Measurements from ENCODE around the gene MRPL19.

The MRPL19 gene

DNA sequence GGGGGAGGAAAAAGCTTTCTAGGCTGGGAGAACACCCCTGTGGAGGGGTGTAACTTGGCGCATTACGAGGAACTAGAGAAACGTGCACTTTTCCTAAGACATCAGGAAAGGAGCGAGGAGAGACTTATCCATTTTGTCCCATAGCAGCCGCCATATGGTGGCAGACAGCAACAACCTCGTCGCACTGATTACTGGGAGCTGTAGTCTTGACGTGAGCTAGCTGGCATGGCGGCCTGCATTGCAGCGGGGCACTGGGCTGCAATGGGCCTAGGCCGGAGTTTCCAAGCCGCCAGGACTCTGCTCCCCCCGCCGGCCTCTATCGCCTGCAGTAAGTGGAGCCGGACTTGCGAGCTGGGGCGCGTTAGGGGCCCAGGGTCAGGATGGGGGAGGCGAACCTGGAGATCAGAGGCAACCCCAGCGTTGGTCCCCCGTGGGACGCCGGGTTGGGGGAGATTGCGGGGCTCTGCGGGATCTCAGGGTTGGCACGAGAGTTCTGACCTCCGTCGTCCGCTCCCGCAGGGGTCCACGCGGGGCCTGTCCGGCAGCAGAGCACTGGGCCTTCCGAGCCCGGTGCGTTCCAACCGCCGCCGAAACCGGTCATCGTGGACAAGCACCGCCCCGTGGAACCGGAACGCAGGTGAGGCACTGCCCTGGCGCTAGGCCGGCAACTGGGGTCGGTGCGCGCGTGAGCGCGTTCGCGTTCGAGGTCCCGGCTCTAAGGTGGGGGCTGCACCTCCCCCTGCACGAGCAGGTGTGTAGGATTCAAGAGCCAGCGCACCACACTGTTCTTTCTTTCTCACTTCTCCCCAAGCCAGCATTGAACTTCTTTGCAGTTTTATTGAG is at the start of gene MRPL19:
MRPL19 (plus strand) TSS at position 201 of the 843 bp plus-strand sequence; CDS start at position 226, 25 bp downstream.
- peak; percentile 84 for DNase-seq

DNA sequence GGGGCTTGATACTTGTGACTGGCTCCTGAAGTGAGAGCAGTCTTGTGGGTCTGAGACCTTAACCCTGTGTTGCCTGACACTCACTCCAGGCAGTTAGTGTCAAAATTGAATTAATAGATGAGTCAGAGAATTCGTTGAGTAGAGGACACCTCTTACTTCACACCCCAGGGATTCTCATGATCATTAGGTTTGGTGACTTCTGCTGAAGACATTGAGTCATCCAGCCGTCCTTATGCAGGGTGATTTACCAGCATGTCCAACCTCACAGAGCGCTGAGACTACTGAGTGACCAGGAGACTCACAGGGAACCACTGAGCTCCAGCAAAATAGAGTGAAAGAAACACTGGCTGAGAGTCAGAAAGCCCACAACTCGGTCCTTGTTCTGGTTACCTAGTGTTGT is 49.8 kb upstream of the MRPL19 start:
- DNase-seq: no peak

DNA sequence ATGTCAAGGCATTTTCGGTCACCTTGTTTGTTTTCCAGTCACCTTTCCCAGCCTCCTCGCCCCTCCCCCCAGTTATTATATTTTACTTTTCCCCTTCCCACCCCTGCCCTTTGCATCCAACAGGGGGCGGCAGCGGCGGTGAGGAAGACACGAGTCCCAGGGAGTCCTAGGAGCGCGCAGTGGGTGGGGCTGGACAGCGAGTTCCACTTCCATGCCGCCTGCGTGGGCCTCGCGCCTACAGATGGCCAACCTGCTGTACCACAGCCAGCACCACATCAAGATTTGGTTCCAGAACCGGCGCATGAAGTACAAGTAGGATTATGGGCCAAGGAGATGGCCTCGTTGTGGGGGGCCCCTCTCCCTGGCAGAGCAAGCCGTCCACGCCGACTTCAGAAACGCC is 48.6 kb upstream of the MRPL19 start:
- no peak for DNase-seq

DNA sequence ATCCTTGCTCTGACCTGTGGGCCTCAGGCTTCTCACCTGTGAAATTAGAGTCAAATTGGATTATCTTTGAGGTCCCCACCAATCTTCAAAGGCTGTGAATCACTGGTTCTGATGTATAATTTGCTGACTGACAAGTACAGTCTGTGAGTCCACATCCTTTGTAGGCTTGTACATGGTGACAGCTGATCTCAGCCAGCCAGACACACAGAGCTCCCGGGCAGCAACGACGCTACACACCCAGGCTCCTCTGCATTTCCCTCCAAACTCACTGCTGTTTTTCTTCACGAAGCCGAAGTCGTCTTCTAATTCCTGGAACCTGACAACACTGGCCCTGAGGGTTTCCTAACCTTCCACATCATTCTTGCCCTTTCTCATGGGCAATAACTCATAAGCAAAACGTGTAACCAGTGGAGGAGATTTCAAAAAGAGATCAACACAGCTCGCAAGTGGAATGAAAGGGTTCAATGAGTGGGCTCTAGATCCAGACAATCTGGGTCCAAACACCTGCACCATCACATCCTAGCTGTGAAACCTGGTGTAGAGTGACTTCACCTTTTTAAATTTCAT is 47.9 kb upstream of the MRPL19 start:
- DNase-seq: no peak

DNA sequence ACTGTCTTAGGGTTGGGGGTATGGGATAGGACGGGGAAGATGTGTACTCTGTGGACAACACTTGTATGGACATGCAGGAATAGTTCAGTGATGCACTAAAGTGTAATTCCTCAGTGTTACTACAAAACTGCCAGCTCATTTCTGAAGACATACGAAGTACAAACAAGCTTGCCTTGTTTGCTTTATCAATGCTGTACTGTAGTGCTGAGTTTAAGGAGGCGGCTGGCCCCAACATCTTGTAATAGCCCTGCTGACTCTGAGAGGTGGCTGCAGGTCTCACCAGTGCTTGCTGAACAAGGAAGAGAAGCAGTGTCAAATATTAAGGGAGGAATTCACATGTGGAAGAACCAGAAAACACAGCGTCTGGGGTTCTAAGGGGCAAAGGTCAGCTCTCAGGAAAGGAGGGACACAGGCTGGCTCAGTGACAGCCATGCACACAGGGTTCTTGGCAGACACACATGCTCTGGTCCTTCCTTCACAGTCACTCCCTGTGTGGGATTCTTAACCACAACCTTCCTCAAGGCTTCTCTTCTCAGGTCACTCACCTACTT is 46.0 kb upstream of the MRPL19 start:
- DNase-seq: no peak

DNA sequence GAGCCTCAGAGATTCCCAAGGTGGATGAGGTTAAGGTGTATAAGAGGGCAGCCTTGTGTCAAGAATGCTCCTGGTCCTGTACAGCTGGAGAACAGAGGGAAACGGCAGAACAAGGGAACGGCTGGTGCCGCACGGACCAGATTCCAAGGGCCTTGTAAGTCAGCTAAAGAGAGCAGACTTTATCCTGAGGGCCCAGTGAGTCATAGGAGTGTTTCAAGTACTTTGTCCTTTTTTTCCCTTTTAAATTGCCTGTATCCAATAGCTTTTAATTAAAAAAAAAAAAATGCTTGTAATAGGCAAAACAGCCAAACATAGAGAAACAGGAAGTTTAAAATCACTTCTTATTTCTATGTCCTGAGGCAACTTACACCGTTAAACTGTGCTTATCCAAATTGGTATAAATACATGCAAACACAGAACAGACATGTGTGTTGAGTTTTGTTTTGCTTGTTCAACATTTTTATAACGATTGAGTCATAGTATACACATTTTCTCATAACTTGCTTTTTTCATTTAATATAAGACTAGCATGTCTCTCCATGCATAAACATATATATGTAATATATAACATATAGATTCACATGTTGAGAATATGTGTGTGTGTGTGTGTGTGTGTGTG is 43.8 kb upstream of the MRPL19 start:
- DNase-seq: no peak

DNA sequence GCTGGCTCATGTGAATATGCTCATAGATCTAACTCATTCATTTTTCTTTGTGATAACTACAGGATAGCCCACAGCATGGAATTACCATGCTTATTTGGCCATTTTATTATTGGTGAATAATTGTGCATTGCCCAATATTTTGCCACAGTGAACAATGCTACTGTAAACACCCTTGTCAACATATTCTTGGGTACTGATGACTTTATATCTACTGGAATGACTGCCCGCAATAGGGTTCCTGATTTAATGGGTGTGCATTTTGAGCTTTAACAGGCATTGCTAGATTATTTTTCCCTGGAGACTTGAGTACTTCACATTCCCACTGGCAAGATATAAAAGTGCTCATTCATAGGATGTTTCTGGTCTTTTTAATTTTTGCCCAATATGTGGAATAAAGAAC is 43.1 kb upstream of the MRPL19 start:
- no peak for DNase-seq

DNA sequence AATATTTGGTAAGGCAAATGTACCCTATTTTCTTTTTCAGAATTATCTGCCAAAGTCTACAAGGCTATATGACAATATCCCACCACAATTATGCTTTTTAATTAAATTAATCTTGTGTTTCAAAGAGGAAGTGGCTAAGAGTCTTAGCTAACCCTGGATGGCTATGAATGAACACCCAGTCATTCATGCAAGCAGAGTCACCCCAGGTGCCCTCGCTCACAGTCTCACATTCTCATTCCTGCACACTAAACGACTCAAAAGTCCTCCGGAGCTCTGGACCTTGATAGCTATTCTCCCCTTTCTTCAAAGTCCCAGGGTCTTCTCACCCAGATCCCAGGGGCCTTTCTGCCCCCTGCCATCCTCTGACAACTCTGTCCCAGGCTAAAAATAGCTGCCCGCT is 42.1 kb upstream of the MRPL19 start:
- DNase-seq: no peak

DNA sequence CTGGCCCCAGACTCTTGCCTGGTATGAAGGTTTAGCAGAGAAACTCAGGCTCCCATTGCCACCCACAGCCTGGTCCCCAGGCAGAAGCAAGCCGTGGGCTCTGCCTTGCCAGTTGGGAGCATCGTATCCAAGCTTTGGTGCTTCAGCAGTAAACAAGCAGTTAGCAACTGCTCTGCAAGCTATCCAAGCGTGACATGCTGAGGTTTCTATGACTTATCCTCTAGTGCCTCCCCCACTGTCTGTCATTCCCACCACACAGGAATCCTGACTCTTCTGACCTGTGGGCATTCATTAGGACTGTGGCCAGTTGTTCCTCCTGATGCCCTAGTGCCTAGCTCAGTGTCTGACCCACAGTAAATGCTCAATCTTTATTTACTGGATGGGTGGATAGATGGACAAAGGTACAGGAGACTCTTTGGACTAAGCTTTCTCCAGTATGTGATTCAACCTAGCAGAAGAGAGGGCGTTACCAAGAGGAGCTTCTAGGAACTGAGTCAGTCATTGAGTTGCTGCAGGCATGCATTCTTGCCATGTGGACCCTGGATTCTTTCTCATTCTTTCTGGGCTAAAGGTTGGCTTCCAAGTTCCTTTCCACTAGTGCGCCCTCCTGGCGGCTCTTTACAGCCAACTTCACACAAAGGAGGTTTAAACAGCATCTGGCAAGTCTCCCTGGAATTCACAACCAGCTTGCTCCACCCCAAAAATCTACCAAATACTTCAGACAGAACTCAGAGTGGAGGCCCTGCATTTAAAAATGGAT is 40.6 kb upstream of the MRPL19 start:
- DNase-seq: no peak

DNA sequence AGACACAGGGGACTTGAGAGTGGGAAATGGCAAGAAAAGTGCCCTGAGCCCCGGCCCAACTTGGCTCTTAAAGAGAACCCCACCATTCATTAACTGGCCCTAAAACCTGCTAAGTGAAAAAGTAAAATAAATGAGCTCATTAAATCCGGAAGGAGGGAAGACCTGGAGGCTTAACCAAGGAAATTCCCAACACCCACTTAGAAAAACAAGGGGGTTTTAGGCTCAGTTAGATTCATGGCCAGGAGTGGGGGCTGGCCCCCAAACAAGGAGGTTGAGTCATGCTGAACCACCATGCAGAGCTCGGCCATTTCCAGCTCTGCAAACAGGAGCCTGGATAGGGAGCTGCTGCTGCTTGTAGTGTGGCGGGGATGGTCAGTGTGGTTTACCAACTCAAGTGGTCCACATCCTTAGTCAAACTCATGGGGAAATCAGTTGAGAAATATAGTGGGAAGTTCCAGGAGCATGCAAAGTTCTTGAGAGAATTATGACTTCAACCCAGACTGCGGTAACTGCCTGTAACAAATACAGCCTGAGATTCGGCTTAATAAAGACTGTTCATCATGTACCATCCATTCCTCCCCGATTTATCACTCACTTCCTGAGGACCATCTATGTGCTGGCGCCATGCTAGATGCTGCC is 39.7 kb upstream of the MRPL19 start:
- DNase-seq: no peak

DNA sequence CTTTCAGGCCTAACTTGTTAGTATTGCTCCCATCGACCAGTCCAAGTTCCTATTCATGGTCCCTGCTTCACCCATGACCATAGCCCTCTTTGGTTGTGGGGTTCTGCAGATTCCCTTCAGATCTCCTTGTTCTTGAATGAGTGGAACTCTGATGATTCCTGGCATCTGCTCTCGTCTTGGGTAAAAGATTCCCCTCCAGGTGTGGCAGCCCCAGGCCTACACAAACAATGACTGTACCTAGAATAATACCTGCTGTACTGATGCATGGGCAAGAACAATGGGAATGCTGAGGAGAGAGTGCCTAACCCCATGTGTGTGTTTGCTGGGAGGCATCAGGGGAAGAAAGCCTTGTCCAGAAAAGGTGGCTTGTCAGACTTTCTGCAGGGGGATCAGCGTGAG is 39.2 kb upstream of the MRPL19 start:
- no peak for DNase-seq

DNA sequence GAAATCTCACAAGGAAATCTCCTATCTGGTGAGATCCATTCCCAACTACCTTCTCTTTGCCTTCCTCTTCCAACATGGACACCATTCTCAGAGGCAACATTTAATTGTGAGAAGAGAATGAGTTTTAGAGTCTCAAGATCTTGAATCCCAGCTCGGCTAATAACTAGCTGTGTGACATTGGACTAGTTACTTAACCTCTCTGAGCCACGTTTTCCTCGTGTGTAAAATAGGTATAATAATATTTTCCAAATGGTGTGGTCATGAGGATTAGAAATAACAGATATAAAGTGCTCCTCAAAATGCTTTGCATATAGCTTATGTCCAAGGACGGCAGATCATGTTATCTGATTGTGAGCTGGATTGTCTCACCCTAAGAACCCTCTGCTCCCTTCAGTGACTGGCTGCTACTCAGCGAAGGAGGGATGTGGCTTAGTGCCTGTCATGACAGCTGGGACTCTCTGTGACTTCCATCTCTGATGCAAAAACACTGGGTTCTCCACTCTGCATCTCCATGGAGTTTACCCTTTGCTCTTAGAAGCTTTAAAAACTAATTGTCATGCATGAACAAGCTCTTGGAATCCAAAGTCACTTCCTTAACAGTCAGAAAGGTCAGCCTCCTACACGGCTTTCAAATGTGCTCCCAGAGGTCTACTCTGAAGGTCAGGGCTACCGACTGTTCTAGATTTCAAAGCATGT is 38.4 kb upstream of the MRPL19 start:
- DNase-seq: no peak

DNA sequence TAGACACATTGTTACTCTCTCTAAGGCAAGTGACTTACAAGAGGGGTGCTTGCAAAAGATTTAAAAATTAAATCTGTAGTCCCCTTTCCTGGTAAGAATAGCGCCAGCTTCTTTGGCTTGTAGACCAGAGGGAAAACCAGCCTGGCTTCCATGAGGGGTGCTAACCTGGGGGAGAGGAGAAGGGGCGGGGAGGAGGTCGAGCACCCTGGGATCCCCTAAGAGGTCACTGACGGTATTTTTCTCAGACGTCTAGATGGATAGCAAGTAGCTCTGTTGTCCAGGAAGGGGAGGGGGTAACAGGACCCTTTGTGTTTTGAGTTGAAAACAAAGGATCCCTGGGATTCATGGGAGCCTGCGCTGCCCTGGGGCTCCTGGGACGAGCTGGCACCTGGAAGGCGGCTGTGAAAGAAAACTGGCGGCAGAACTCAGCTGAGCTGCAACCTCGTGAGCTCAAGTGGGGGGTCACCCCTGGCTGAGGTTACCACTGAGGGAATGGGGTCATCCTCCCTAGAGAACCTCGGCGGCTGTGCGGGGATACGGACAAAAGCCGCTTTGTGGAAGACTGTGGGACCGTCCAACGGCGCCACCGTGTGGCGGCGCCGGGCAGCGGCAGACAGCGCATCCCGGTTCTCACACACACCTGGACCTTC is 37.8 kb upstream of the MRPL19 start:
- DNase-seq: peak; percentile 7

DNA sequence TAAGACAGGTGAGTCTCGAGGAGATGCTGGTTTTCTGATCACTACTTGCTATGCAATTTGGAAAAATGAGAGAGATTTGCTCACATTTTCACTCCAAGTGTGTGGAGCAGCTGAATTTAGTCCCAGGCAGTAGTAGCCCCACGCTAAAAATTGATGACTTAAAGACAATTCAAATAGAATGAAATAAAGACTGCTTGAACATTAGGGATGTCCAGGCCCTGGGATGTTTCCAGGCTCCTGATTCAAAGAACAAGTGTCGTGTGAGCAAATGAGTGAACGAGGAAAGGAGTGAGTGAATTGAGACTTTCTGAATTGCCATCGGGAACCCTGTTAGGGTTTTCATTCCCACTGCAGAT is 37.3 kb upstream of the MRPL19 start:
- DNase-seq: no peak

DNA sequence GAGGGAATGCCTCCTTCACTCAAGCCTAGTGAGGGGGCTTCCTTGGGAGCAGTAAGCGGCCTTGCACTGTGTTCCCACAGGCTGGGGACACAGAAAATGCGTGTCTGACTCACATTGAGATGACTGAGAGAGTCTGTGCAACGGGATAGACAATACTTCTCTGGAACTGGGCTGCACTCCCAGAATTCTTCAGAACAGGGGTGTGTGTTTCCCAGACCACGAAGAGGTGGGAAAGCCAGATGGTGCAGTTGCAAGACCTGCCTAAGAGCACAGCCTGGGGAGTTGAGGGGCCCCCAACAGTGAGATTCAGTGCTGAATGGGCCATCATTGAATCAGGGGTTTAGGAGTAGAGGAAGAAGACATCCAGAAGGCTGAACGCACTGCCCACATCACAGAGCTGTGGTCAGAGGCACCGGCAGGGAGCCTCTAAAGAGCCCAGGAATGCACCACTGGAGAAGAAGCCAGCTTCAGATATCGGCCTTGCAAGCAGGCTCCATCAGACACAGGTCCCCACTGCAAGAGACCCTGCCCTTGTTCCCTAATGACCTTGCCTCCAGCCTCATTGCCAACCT is 36.6 kb upstream of the MRPL19 start:
- DNase-seq: no peak

DNA sequence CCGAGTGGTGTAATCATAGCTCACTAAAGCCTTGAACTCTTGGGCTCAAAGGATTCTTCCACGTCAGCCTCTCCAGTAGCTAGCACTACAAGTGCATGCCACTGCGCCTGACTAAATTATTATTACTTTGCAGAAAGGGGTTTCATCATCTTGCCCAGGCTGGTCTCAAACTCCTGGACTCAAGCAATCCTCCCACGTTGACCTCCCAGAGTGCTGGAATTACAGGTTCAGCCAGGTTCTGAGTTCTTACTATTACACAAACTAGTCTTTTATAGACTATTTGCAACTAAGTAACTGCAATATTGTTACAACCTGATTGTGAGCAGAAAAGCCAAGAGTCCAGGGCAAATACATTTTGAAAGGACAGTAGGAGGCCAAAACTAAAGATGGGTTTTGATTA is 35.9 kb upstream of the MRPL19 start:
- DNase-seq: no peak

DNA sequence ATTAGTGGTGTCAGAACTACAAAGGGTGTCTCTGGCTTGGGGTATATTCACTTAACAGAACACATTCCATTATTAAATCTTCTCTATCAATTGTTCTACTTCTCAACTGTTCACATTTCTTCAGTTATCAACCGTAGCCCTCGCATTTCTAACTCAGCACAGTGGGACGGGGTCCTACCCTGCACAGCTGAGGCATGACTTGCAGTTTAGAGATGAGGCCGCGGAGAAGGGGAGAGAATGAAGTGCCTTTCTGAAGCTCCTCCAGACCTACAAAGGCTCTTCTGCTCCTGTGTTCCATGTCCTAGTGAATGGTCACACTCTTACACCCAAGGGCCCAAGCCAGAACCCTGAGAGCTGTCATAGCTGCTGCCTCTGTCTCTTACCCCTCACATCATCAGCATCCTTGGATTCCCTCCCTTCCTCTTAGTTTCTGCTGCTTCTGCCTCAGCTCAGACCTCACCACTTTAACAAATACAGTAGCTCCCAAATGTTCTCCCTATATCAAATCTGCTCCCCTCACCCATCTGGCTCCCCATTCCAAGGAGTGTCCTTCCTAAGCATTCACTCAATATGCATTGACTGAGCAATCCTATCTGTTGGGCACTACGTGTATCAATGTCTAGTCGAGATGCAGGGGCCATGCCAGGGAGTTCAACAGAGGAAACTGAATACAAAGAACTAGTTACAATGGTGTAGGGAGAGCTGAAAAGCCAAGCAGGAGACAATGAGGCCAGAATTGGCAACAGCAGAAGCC is 34.3 kb upstream of the MRPL19 start:
- no peak for DNase-seq

DNA sequence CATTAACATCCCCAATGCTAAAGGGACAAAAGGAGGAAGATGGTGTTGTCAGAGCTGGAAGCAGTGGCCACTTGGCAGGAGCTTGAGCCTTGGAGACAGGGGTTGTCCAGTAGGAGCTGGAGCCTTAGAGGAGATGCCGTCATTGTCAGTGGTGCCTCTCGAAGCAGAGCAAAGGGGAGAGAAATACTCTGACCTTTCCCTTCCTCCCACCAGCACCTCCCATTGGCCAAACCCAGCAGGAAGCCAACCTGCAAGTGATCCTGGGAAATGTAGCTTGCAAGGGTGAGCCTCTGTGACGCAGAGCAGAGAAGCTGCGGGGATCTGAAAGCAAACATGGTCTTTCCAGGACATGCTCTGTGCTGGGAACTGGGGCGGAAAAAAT is 33.7 kb upstream of the MRPL19 start:
- DNase-seq: no peak

DNA sequence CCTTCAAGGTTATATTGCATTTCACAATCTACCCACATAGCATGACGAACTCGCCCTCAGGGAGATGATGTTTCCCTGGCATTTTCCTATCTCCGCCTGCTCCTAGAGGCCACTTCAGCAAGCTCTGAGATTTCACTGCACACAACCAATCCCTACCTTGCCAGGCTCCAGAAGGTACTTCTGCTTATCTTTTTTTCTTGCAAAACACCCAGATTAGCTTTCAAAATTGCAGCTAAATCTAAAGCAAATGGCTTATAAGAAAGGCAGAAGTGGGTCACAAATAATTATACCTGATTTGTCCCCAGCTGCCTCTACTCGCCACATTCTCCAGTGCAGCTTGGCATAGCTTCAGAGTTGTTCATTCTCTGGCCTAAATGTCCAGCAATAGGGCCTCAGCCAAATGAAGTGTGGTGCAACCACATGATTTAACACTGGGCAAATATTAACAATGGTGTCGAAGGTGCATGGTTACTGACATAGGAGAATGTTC is 32.4 kb upstream of the MRPL19 start:
- DNase-seq: no peak

DNA sequence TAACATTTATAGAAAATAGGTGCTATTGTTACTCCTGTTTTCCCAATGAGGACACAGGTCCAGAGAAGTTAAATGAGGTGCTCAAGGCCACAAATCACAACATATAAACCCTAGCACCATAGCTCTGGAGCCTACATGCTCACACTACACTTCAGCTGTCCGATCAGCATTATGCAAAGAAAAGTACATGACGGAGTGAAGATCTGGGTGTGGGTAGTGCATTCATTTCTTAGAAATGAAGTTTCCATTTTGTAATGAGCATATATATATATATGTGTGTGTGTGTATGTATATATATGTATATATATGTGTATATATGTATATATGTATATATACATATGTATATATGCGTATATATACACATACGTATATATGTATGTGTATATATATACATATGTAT is 30.2 kb upstream of the MRPL19 start:
- no peak for DNase-seq
